HG03175 (cell line): ENCODE results near the gene EHHADH.

Source experiments
- ATAC-seq: cut with Tn5 transposase; IDR thresholded peaks from one replicate; pipeline ENCODE4 v1.9.1; 2021; ENCODE audit warnings: mild to moderate bottlenecking, moderate library complexity; ENCODE audit not compliant: unreplicated experiment

The EHHADH gene

GRCh38 chr3:185253645-185254410 lies at the start of gene EHHADH:
TSS of gene EHHADH (minus strand) at chr3:185254049. CDS start at chr3:185254022, 27 bp downstream.
- ATAC-seq, result no peak

- ATAC-seq, result peak; percentile 88
Measured at GRCh38 chr3:185299918-185300426, 46.1 kb upstream of the EHHADH start.

- ATAC-seq, result no peak
Measured at GRCh38 chr3:185297867-185298266, 44.0 kb upstream of the EHHADH start.

- ATAC-seq, result no peak
Measured at GRCh38 chr3:185292238-185292637, 38.4 kb upstream of the EHHADH start.

GRCh38 chr3:185290266-185290665 lies 36.4 kb upstream of the EHHADH start:
- ATAC-seq, result no peak

GRCh38 chr3:185283374-185283935 lies 29.6 kb upstream of the EHHADH start:
- ATAC-seq, result no peak

GRCh38 chr3:185282696-185283373 lies 29.0 kb upstream of the EHHADH start:
- ATAC-seq, result peak; percentile 99

GRCh38 chr3:185280572-185281365 lies 26.9 kb upstream of the EHHADH start:
- no peak for ATAC-seq

- ATAC-seq, result no peak
Measured at GRCh38 chr3:185279587-185280138, 25.8 kb upstream of the EHHADH start.

GRCh38 chr3:185276415-185276814 lies 22.6 kb upstream of the EHHADH start:
- ATAC-seq, result no peak

GRCh38 chr3:185272033-185272432 lies 18.2 kb upstream of the EHHADH start:
- no peak for ATAC-seq

GRCh38 chr3:185270956-185271332 lies 17.1 kb upstream of the EHHADH start:
- no peak for ATAC-seq

- ATAC-seq, result no peak
Measured at GRCh38 chr3:185270262-185270955, 16.6 kb upstream of the EHHADH start.

GRCh38 chr3:185268194-185268962 lies 14.5 kb upstream of the EHHADH start:
- no peak for ATAC-seq

- ATAC-seq, result no peak
Measured at GRCh38 chr3:185267193-185267592, 13.3 kb upstream of the EHHADH start.

- ATAC-seq, result no peak
Measured at GRCh38 chr3:185264849-185265553, 11.2 kb upstream of the EHHADH start.

- ATAC-seq, result no peak
Measured at GRCh38 chr3:185263423-185263822, 9.6 kb upstream of the EHHADH start.

GRCh38 chr3:185257334-185257733 lies 3.5 kb upstream of the EHHADH start:
- ATAC-seq, result no peak

- no peak for ATAC-seq
Measured at GRCh38 chr3:185254799-185255198, 950 bp upstream of the EHHADH start.
